ENCODE data around the gene PXK.

Gene PXK

DNA sequence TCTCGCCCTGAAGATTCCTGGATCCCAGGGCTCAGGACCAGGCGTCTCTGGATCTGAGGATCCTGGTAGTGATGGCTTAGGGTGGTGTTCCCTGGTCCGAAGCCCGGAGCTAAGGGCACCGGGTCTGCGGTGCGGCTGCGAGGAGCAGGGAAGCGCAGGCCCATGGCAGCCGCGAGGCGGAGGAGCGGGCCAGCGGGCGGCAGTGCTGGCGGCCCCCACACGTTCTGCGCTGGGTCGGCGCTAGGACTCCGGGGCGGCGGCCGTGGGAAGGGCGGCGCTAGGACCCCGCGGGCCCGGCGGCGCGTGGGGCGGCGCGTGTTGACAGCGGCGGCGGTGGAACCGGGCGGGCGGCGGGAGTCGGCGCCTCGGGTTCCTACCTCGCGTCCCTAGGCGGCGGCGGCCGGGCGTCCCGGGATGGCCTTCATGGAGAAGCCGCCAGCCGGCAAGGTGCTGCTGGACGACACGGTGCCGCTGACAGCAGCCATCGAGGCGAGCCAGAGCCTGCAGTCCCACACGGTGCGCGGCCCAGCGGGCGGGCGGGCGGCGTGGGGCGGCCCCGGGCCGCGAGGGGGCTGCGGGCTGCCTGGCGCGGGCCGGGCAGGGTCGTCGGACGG, at the start of gene PXK:
Gene PXK (plus strand): TSS at position 318 of the 614 bp plus-strand sequence. CDS start 97 bp downstream, at position 415.
- TF ChIP-seq EZH2phosphoT487 (IDR thresholded peaks at IDR 0.05; ENCODE audit: borderline replicate concordance): no peak
- TF ChIP-seq, protein P1, sequence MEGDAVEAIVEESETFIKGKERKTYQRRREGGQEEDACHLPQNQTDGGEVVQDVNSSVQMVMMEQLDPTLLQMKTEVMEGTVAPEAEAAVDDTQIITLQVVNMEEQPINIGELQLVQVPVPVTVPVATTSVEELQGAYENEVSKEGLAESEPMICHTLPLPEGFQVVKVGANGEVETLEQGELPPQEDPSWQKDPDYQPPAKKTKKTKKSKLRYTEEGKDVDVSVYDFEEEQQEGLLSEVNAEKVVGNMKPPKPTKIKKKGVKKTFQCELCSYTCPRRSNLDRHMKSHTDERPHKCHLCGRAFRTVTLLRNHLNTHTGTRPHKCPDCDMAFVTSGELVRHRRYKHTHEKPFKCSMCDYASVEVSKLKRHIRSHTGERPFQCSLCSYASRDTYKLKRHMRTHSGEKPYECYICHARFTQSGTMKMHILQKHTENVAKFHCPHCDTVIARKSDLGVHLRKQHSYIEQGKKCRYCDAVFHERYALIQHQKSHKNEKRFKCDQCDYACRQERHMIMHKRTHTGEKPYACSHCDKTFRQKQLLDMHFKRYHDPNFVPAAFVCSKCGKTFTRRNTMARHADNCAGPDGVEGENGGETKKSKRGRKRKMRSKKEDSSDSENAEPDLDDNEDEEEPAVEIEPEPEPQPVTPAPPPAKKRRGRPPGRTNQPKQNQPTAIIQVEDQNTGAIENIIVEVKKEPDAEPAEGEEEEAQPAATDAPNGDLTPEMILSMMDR (conservative IDR thresholded peaks at IDR 0.05; ENCODE audit: low read length): peak; percentile 15; the same call in 1 of the 2 replicates
- H3F3A ChIP-seq (ENCODE audit: low read depth): peaks cover 8% of the 10 kb centered on the region; the same call in 1 of the 2 replicates
- H3K79me2 ChIP-seq (ENCODE audit: insufficient read depth, low read length): peaks cover 48% of the 10 kb centered on the region
- no peaks in the 10 kb centered on the region for H3K9me3 ChIP-seq (ENCODE audit: insufficient read depth, low read depth, low read length)
- H3K4me1 ChIP-seq (ENCODE audit: insufficient read depth, low read length, poor library complexity, severe bottlenecking): peaks cover 38% of the 10 kb centered on the region
- H2AFZ ChIP-seq (ENCODE audit: low read length): peak within 1 kb of the TSS; percentile 97
- H3K4me2 ChIP-seq (ENCODE audit: low read depth, low read length, poor library complexity, severe bottlenecking): peak within 1 kb of the TSS; percentile 98
- H3K4me3 ChIP-seq (ENCODE audit: low read length, poor library complexity, severe bottlenecking): peak within 1 kb of the TSS; percentile 79
- peaks cover 6% of the 10 kb centered on the region for H4K20me1 ChIP-seq (ENCODE audit: insufficient read depth, low read length, poor library complexity, severe bottlenecking)
- no peaks in the 10 kb centered on the region for H3K27me3 ChIP-seq (ENCODE audit: insufficient read depth, low read length, poor library complexity, severe bottlenecking)
- H3K9me2 ChIP-seq (replicated peaks; ENCODE audit: low read depth, low read length): no peaks in the 10 kb centered on the region
- H3K9ac ChIP-seq (ENCODE audit: low read depth, low read length, poor library complexity, severe bottlenecking): peak within 1 kb of the TSS; percentile 82
- no peaks in the 10 kb centered on the region for H3K36me3 ChIP-seq (ENCODE audit: insufficient read depth, low read length)

DNA sequence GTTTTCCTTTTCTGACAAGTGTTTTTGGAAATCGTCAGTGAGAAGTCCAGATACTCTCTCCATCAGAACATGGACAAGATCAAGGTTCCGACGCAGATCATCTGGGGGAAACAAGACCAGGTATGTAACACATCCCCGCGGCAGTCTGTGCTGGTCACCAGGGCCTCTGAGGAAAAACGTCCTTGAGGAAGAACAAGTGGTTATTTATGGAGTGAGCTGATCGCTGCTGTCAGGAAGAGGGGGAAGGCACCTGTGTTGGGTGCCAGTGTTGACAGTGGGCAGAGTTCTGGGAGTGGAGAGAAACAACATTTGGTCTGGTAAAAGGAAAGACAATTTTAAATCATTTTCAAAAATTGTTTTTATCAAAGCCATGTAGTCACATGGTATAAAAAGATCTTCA, 47.4 kb upstream of the PXK start:
- Histone ChIP-seq H3K27me3 (ENCODE audit: insufficient read depth, low read length, poor library complexity, severe bottlenecking) (no peaks in the 10 kb centered on the region), H3K79me2 (ENCODE audit: insufficient read depth, low read length) (no peaks in the 10 kb centered on the region), H3K9me3 (ENCODE audit: insufficient read depth, low read depth, low read length) (no peaks in the 10 kb centered on the region), H3K4me2 (ENCODE audit: low read depth, low read length, poor library complexity, severe bottlenecking) (no peak overlapping the region), H3K9me2 (replicated peaks; ENCODE audit: low read depth, low read length) (no peaks in the 10 kb centered on the region), H3F3A (ENCODE audit: low read depth) (no peaks in the 10 kb centered on the region), H2AFZ (ENCODE audit: low read length) (no peak overlapping the region), H4K20me1 (ENCODE audit: insufficient read depth, low read length, poor library complexity, severe bottlenecking) (no peaks in the 10 kb centered on the region), H3K4me1 (ENCODE audit: insufficient read depth, low read length, poor library complexity, severe bottlenecking) (no peaks in the 10 kb centered on the region), H3K9ac (ENCODE audit: low read depth, low read length, poor library complexity, severe bottlenecking) (no peak overlapping the region), H3K36me3 (ENCODE audit: insufficient read depth, low read length) (no peaks in the 10 kb centered on the region; the same call in 1 of the 2 replicates), H3K4me3 (ENCODE audit: low read length, poor library complexity, severe bottlenecking) (no peak overlapping the region)
- TF ChIP-seq EZH2phosphoT487 (IDR thresholded peaks at IDR 0.05; ENCODE audit: borderline replicate concordance): no peak
- TF ChIP-seq, protein P1 (conservative IDR thresholded peaks at IDR 0.05; ENCODE audit: low read length): no peak

DNA sequence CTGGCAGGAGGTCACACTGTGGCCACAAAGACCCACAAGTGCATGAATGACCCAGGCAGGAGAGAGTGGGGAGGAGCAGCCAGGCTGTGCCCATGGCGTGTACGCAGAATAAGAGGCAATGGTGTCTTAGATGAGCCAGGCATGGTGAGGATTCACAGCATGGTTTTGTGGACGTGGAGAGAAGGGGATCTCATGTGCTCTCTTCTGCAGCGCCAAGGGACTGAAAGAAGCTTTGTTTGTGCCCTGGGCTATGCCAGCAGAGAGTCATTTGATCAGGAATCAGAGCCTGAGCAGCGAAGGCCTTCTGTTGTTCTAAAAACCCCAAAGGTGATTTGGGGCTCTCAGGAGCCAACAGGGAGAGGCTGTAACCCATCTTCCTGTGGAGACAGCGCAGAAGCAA, 45.3 kb upstream of the PXK start:
- H3K36me3 ChIP-seq (ENCODE audit: insufficient read depth, low read length): no peaks in the 10 kb centered on the region; the same call in 1 of the 2 replicates

More for the DNA sequence above, 45.3 kb upstream of the PXK start:
- Histone ChIP-seq H3K4me1 (ENCODE audit: insufficient read depth, low read length, poor library complexity, severe bottlenecking) (no peaks in the 10 kb centered on the region), H3K9me3 (ENCODE audit: insufficient read depth, low read depth, low read length) (no peaks in the 10 kb centered on the region), H3K9ac (ENCODE audit: low read depth, low read length, poor library complexity, severe bottlenecking) (no peak overlapping the region), H3K4me2 (ENCODE audit: low read depth, low read length, poor library complexity, severe bottlenecking) (no peak overlapping the region), H3K9me2 (replicated peaks; ENCODE audit: low read depth, low read length) (no peaks in the 10 kb centered on the region), H3K27me3 (ENCODE audit: insufficient read depth, low read length, poor library complexity, severe bottlenecking) (no peaks in the 10 kb centered on the region), H2AFZ (ENCODE audit: low read length) (no peak overlapping the region), H3F3A (ENCODE audit: low read depth) (no peaks in the 10 kb centered on the region), H3K4me3 (ENCODE audit: low read length, poor library complexity, severe bottlenecking) (no peak overlapping the region), H4K20me1 (ENCODE audit: insufficient read depth, low read length, poor library complexity, severe bottlenecking) (no peaks in the 10 kb centered on the region), H3K79me2 (ENCODE audit: insufficient read depth, low read length) (no peaks in the 10 kb centered on the region)
- TF ChIP-seq, protein P1 (conservative IDR thresholded peaks at IDR 0.05; ENCODE audit: low read length): no peak
- no peak for TF ChIP-seq EZH2phosphoT487 (IDR thresholded peaks at IDR 0.05; ENCODE audit: borderline replicate concordance)

Data from Loucy (cell line).